SH-SY5Y (cell line): ENCODE data around the gene SIRPB2.

Source experiments
- GATA2 ChIP-seq: IDR thresholded peaks from 2 replicates; pipeline ENCODE4 v1.6.1; 2011; ENCODE audit warnings: mild to moderate bottlenecking, low read depth, low read length
- GATA3 ChIP-seq: IDR thresholded peaks from 2 replicates; pipeline ENCODE4 v1.6.1; 2011; ENCODE audit warnings: low read depth, mild to moderate bottlenecking, low read length, moderate library complexity

DNA sequence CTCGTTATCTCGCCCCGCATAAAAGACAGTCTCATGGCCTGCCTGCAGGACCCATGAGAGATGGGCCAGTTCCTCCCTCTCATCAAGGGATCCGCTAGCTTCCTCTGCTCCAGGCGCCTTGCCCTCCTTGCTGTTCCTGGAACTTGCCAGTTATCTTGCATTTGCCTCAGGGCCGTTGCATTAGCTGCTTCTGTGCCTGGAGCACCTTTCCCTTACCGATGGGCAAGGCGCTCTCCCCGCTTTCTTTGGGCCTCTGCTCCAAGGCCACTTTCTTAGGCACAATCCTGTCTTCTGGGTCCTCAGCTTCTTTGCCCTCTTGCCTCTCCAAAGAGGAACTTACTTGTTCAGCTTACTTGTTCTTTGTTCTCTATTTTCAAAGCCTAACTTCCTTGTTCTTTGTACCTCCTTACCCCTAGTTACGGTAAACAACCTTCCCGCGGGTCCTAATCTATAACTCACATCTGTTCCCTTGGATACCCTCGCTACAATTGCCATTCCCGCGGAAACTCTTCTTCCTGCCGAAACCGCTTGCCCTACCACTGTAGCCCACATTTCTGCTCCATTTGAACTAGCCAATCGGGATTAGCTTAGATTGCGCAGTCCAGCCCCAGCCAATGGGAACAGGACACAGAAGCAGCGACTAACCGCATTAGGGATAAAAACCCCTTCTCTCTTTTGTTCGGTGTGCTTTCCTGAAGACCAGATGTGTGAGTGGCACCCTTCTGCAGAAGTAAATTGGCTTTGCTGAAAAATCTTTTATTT, 23.7 kb downstream of the SIRPB2 start:
- TF ChIP-seq GATA2 (no peak), GATA3 (no peak)
